Common myeloid progenitor, CD34-positive (primary cell): ENCODE measurements around the gene EMID1.

Experiments
- CTCF ChIA-PET: fragments of 350-600 bp; sonication (Branson Sonifier 250); formaldehyde crosslinking; loops from one replicate; lab custom pipeline; 2021; ENCODE audit warnings: antibody characterized with exemption; lab: Charles Lee
- POLR2A ChIA-PET: fragments of 350-600 bp; sonication (Branson Sonifier 250); formaldehyde crosslinking; loops from one replicate; lab custom pipeline; 2021; ENCODE audit warnings: antibody characterized with exemption; lab: Charles Lee
- DNase-seq, 3 donors: peaks; one replicate each; pipeline versions ENCODE4 v3.0.0 to v3.0.0-alpha.2; 2013
- H3K27ac ChIP-seq, 2 experiments: 1 replicate in 1 of 2; 2 replicates in 1 of 2; pipeline ENCODE4 v1.7.0; 2013; ENCODE audit warnings: inconsistent platforms in 2 of 2, low read length in 2 of 2, mild to moderate bottlenecking in 2 of 2, low read depth in 1 of 2, moderate library complexity in 1 of 2; ENCODE audit not compliant: severe bottlenecking in 2 of 2, insufficient read depth in 1 of 2, poor library complexity in 1 of 2
- H3K27me3 ChIP-seq, 5 experiments: replicated peaks in 2 of 5; 1 replicate in 3 of 5; 2 replicates in 2 of 5; pipeline versions ENCODE4 v1.6.1 to v1.7.0; 2013; ENCODE audit warnings: low read length in 4 of 5, mild to moderate bottlenecking in 2 of 5, moderate library complexity in 2 of 5, inconsistent platforms in 1 of 5; ENCODE audit not compliant: insufficient read depth in 5 of 5, control insufficient read depth in 4 of 5
- H3K36me3 ChIP-seq, 4 experiments: 1 replicate in 2 of 4; 2 replicates in 2 of 4; pipeline versions ENCODE4 v1.6.1 to v1.7.0; 2013; ENCODE audit warnings: low read length in 3 of 4, control low read depth in 1 of 4, mild to moderate bottlenecking in 1 of 4; ENCODE audit not compliant: control insufficient read depth in 4 of 4, insufficient read depth in 4 of 4
- H3K4me1 ChIP-seq, 4 experiments: 1 replicate in 3 of 4; 2 replicates in 1 of 4; pipeline versions ENCODE4 v1.6.1 to v1.7.1; 2013; ENCODE audit warnings: low read length in 3 of 4, mild to moderate bottlenecking in 3 of 4, control low read depth in 1 of 4, inconsistent platforms in 1 of 4, moderate library complexity in 1 of 4; ENCODE audit not compliant: control insufficient read depth in 4 of 4, insufficient read depth in 4 of 4; ENCODE audit errors: control extremely low read depth in 1 of 4
- H3K4me3 ChIP-seq, 7 experiments: 1 replicate in 4 of 7; 2 replicates in 3 of 7; pipeline versions ENCODE4 v1.5.1 to v1.7.0; 2013; ENCODE audit warnings: mild to moderate bottlenecking in 7 of 7, low read length in 6 of 7, moderate library complexity in 6 of 7, inconsistent platforms in 2 of 7, low read depth in 2 of 7, control low read depth in 1 of 7; ENCODE audit not compliant: insufficient read depth in 4 of 7, control insufficient read depth in 1 of 7; ENCODE audit errors: extremely low read depth in 1 of 7
- H3K9me3 ChIP-seq, 5 experiments: 1 replicate in 4 of 5; 2 replicates in 1 of 5; pipeline versions ENCODE4 v1.6.1 to v1.7.1; 2013; ENCODE audit warnings: low read length in 4 of 5, mild to moderate bottlenecking in 2 of 5, inconsistent platforms in 1 of 5, low read depth in 1 of 5, moderate library complexity in 1 of 5; ENCODE audit not compliant: control insufficient read depth in 4 of 5, insufficient read depth in 2 of 5; ENCODE audit errors: control extremely low read depth in 1 of 5
- WGBS: methylation state at CpG from one replicate; pipeline ENCODE4 v1.1.5; 2013; ENCODE audit not compliant: insufficient coverage; 5-methylcytosine and 5-hydroxymethylcytosine counted together

The EMID1 gene

DNA sequence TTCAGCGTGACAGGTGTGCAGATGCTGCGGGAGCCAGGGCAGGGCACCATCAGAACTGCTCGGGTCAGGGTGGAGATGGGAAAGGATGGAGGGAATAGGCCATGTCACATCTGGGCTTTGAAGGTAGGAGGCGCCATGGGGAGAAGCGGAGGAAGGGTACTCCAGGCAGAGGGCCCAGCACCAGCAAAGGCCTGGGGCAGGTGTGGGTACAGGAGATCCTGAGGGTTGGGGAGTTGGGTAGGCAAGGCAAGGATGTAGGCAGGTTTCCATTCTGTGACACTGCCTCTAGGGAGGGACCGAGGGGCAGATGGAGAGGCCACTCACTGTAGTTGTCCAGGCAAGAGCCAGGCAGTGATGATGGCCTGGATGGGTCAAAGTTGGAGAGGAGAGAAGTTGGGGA is 8.5 kb downstream of the EMID1 start:
- DNase-seq, result no peak
- peaks cover 0 to 37% (median 14%) of the 10 kb centered on the region in 4 experiments for H3K4me1 ChIP-seq
- H3K4me3 ChIP-seq, result no peak overlapping the region
- peaks cover 11 to 80% (median 52%) of the 10 kb centered on the region in 4 experiments for H3K36me3 ChIP-seq
- 93% methylated on average over 6 of the region's 6 CpGs for whole genome bisulfite sequencing
- H3K27me3 ChIP-seq, result no peaks in the 10 kb centered on the region
- ChIA-PET POLR2A (no interaction called here), CTCF (interaction anchor here (1.5 to 7.0 kb wide), 2 partner anchors 10 to 31 kb away, joined by 7 to 52 read pairs; partner anchors contain the start of gene EMID1)
- H3K9me3 ChIP-seq, result no peaks in the 10 kb centered on the region
- no peak overlapping the region for H3K27ac ChIP-seq

DNA sequence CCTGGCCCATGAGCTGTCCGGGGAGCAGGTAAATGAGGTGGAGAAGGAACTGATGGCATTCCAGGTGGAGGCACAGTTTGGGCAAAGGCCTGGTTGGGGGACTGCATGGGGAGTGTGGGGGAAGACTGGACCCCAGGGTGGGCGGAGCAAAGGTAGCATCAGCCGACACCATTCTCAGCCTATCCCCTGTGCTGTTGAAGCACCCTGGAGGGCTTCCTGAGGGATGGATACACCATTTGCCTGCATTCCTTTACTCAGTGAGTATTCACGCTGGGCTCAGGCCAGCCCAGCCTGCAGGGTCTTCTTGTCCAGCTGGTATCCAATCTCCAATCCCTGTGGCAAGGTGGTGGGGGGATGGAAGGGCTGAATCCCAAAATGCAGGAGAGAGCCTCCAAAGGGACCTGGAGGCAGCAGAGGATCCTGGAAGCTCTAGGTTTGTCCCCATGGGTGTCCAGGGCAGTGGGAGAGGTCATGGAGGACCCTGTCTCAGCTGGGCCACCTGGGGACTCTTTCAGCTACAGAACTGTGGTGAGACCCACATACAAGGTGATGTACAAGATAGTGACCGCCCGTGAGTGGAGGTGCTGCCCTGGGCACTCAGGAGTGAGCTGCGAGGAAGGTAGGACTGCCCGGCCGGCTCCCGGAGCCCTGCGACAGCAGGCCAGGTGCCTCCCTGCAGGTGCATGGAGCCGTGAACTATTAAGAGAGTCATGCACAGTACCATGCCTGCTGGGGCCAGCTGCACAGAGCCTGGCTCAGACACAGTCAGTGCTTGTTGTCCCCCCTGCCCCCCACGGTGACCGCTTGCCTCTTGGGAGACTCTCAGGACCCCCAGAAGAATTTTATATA is 9.5 kb downstream of the EMID1 start:
- H3K4me3 ChIP-seq, result no peak overlapping the region
- no peaks in the 10 kb centered on the region for H3K9me3 ChIP-seq
- no peak overlapping the region for H3K27ac ChIP-seq
- H3K27me3 ChIP-seq, result no peaks in the 10 kb centered on the region
- CTCF ChIA-PET, result interaction anchor here (0.6 to 7.0 kb wide), 2 partner anchors 11 to 32 kb away, joined by 3 to 52 read pairs; partner anchors contain the start of gene EMID1
- peaks cover 0 to 28% (median 8%) of the 10 kb centered on the region in 4 experiments for H3K4me1 ChIP-seq
- H3K36me3 ChIP-seq, result peaks cover 11 to 86% (median 52%) of the 10 kb centered on the region in 4 experiments
- POLR2A ChIA-PET, result no interaction called here
- 95% methylated on average over 14 of the region's 14 CpGs for WGBS
- no peak for DNase-seq

DNA sequence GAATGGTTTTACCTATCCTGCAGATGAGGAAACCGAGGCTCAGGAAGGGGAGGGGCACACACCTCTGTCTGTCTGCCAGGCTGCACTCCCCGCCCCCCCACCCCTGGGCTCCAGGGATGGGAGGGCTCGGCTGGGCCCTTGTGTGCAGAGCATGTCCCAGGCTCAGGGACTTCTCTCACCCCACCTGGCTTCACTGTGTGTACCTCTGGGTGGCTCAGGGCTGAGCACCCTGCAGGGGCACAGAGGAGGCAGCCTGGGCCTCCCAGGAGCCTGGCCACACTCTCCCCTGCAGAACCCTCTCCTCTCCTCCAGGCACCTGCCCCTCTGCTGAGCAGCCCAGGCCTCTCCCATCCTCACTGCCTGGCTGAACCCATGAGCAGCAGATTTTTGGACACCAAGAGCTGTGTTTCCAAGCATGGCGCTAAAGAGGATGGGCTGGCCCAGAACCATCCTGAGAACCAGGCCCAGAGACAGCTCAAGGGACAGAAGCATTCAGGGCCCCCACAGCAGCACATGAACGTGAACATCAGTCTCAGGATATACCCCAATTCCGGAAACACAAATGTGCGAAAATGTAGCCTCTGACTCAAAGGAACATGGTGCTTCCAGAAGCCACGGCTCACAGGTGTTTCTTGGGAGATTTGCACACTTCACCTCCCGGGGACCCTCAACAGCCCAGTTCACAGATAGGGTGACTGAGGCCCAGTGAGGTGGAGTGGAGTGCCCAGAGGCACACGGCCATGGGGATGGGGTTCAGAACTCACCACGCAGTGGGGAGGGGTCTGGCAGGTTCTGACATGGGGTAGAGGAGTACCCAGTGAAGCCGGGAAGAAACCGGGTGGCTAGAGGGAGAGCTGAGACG is 10.5 kb downstream of the EMID1 start:
- POLR2A ChIA-PET, result interaction anchor here (1.4 kb wide), 1 partner anchor 10 kb away, joined by 3 read pairs; no protein-coding TSS in a partner anchor

DNA sequence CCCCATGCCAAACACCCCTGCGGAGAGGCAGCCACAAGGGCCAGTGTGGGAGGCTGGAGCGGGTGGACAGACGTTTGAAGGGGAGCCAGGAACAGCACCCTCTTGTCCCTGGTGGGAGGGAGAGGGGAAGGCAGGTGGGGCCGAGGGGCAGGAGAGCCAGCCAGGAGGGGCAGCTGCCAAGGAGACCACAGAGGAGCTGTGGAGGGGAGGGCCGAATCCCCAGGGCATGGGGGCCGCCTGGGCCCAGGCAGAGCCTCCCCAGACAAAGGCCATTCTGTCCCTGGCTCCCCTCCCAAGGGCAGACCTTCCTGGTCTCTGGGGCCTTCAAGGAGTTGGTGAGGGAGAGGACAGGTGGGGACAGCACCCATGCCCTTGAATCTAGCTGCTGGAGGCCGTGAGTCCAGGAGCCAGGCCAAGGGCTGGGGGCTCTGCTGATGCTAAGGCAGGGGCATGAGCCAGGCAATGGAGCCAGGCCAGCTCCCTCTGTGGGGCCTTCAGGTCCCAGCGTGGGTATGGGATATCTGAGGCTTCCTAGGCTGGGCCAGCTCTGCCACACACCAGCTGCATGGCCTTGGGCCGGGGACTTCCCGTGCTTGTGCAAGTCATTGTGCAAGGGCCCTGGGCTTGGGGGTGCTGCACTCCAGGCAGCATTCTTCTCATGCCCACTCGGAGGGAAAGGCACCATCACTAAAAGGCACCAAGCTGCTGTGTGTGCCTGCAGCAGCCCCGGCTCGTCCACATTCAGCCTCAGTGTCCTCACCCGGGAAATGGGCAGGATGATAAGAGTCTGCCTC is 11.4 kb downstream of the EMID1 start:
- no peaks in the 10 kb centered on the region for H3K27me3 ChIP-seq
- POLR2A ChIA-PET, result interaction anchor here (0.6 to 1.4 kb wide), 2 partner anchors 11 to 419 kb away, joined by 3 to 5 read pairs; no protein-coding TSS in a partner anchor
- 73% methylated on average over 14 of the region's 14 CpGs for WGBS
- CTCF ChIA-PET, result interaction anchor here (0.8 to 7.0 kb wide), 6 partner anchors 13 to 63 kb away, joined by 3 to 52 read pairs (median 4); partner anchors contain the start of gene EMID1
- no peak overlapping the region for H3K27ac ChIP-seq
- H3K4me3 ChIP-seq, result no peak overlapping the region
- DNase-seq, result peak in 2 of 3 donors; percentile 89 to 90
- H3K4me1 ChIP-seq, result peaks cover 0 to 16% (median 7%) of the 10 kb centered on the region in 4 experiments
- H3K9me3 ChIP-seq, result no peaks in the 10 kb centered on the region
- H3K36me3 ChIP-seq, result peaks cover 6 to 77% (median 42%) of the 10 kb centered on the region in 4 experiments

More for the DNA sequence above, 10.5 kb downstream of the EMID1 start:
- no peaks in the 10 kb centered on the region for H3K9me3 ChIP-seq
- CTCF ChIA-PET, result interaction anchor here (0.9 to 7.0 kb wide), 4 partner anchors 12 to 62 kb away, joined by 3 to 52 read pairs (median 5); partner anchors contain the start of gene EMID1
- H3K4me1 ChIP-seq, result peaks cover 0 to 19% (median 7%) of the 10 kb centered on the region in 4 experiments
- H3K27me3 ChIP-seq, result no peaks in the 10 kb centered on the region
- WGBS, result 91% methylated on average over 12 of the region's 14 CpGs
- no peak overlapping the region for H3K27ac ChIP-seq
- DNase-seq, result no peak
- peaks cover 7 to 83% (median 47%) of the 10 kb centered on the region in 4 experiments for H3K36me3 ChIP-seq
- H3K4me3 ChIP-seq, result no peak overlapping the region

DNA sequence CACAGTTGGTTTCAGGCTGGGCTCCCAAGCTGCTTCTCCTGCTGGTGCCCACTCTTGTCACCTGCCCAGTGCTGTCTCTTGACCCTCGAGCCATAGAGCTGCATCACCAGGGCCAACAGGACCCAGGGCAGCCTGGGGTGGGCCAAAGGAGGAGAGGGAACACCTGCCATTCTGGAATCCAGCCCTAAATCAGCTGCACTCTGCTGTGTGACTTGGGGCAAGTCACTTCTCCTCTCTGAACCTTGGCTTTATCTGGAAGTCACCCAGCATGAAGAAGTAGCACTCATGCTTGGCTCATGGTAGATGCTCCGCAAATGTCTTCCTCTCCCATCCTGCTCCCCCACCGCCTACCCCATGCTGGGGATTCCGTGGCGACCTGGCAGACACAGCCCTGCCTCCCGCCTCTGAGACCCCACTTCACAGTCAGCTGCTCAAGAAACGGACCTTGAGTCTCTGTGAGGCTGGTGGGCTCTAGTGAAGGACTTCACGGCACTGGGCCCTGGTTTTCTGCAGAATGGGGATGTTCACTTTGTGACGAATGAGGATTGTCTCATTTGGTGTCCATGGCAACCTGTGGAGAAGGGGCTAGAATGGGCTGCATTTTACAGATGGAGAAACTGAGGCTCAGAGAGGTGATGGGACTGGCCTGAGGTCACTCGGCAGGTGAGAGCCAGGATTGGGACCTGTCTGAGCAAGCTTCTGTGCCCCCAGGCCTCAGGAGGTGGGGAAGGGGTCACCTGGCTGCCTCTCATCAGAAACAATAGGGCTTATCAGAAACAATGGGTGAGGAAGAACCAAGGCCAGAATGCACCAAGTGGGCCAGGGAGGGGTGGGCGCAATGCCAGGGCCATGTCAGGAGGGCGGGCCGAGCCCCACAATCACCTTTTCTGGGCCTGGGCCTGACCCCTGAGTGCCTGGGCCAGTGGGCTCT is 12.4 kb downstream of the EMID1 start:
- ChIA-PET CTCF (interaction anchor here (0.8 to 7.0 kb wide), 5 partner anchors 12 to 52 kb away, joined by 3 to 52 read pairs (median 5); partner anchors contain the start of gene EMID1), POLR2A (no interaction called here)
- Histone ChIP-seq H3K27ac (no peak overlapping the region), H3K27me3 (no peaks in the 10 kb centered on the region), H3K4me3 (no peak overlapping the region), H3K36me3 (peaks cover 6 to 73% (median 38%) of the 10 kb centered on the region in 4 experiments), H3K9me3 (no peaks in the 10 kb centered on the region), H3K4me1 (peaks cover 0 to 16% (median 7%) of the 10 kb centered on the region in 4 experiments)
- no peak for DNase-seq
- 91% methylated on average over 10 of the region's 13 CpGs for WGBS
